HG03439 (cell line): Measurements from ENCODE around the gene PSMA8.
"Not testable (repeated sequence)": the region's sequence is repeated elsewhere in the genome, so short reads cannot be mapped to it uniquely, and the experiment has no call there.

ENCODE experiments used
- ATAC-seq: cut with Tn5 transposase; IDR thresholded peaks from one replicate; pipeline ENCODE4 v1.9.1; 2021; ENCODE audit warnings: mild to moderate bottlenecking, moderate library complexity; ENCODE audit not compliant: unreplicated experiment

Gene PSMA8

DNA sequence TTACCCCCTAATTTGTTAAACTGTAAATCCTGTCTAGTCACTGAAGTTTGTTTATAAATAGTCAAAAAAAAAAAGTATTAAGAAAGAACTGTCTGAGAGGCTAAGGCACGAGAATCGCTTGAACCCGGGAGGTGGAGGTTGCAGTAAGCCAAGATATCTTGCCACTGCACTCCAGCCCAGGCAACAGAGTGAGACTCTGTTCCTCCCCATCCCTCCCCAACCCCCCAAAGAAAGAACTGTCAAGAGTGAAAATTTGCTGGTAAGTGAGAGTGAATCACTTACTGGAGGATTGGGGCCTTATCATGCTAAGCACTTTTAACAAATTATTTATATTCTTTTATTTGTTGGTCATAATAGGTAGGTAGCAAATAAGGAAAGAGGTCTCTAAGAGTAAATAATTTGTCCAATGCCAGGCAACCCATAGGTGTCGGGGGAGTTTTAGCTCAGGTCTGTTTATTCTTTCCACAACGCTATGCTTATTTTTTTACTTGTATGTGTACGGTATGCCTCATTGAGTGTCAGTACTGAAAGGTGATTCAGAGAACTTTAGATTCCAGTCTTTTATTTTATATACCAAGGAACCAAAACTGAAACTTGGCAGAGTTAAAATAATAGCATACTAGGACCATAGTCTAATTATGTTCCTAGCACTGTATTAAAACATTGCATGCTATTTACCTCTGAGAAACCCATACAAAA, 95.0 kb downstream of the PSMA8 start:
- no peak for ATAC-seq

GRCh38 chr18:26230497-26230896, 96.8 kb downstream of the PSMA8 start:
- no peak for ATAC-seq

GRCh38 chr18:26233208-26233607, 99.5 kb downstream of the PSMA8 start:
- no peak for ATAC-seq

DNA sequence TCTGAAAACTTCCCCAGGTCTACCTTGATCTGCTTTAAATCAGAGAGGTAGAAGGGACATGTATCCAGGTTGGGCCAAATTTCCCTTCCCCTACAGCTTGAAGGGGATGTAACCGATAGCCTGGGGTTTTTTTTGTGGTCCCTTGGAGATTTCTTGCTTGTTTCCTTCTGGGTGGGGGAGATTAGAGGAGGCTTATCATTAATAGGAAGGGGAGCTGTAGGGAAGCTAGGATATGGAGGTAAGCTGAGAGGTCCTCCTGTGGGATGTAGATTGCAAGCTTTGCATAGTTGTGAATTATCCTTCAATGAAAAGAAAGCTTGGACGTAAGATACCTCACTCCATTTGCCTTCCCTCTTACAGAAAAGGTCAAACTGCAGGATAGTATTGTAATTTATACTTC, 103.7 kb downstream of the PSMA8 start:
- ATAC-seq = not testable (repeated sequence)

DNA sequence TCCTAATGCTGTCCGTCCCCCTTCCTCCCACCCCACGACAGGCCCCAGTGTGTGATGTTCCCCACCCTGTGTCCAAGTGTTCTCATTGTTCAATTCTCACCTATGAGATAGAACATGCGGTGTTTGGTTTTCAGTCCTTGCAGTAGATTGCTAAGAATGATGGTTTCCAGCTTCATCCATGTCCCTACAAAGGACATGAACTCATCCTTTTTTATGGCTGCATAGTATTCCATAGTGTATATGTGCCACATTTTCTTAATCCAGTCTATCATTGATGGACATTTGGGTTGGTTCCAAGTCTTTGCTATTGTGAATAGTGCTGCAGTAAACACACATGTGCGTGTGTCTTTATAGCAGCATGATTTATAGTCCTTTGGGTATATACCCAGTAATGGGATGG, 105.0 kb downstream of the PSMA8 start:
- ATAC-seq = not testable (repeated sequence)

- ATAC-seq = not testable (repeated sequence)
These were observed 108.7 kb downstream of the PSMA8 start for GRCh38 chr18:26242392-26242791.
